Astrocyte (in vitro differentiated cells and primary cell): ENCODE data around the gene HTR1D. TPM values are rescaled to one million over a fixed set of nuclear protein-coding genes. Genes with fewer than 3 reads are reported as not detected.
A peak's percentile ranks its signal among the peaks of the same experiment; 100 is the strongest.

Source experiments
- DNase-seq: peaks from one replicate; pipeline ENCODE4 v3.0.0-alpha.2; 2010; ENCODE audit warnings: low read depth
- FAIRE-seq: peaks from 2 replicates; lab custom pipeline; 2011; peaks lifted over from hg19 to GRCh38; lab: Jason Lieb, UNC
- H2AFZ ChIP-seq: 2 replicates; pipeline ENCODE4 v1.6.0; 2012; ENCODE audit warnings: low read depth, low read length, inconsistent platforms
- H3K27ac ChIP-seq: 2 replicates; pipeline ENCODE4 v1.5.1; 2011; ENCODE audit warnings: low read depth, low read length, inconsistent platforms
- H3K27me3 ChIP-seq: 2 replicates; pipeline ENCODE4 v1.6.0; 2011; ENCODE audit warnings: low read length, inconsistent platforms; ENCODE audit not compliant: insufficient read depth
- H3K36me3 ChIP-seq: 2 replicates; pipeline ENCODE4 v1.5.1; 2011; ENCODE audit warnings: low read length, inconsistent platforms; ENCODE audit not compliant: insufficient read depth
- H3K4me1 ChIP-seq: 2 replicates; pipeline ENCODE4 v1.5.1; 2011; ENCODE audit warnings: low read length, inconsistent platforms; ENCODE audit not compliant: insufficient read depth
- H3K4me2 ChIP-seq: 2 replicates; pipeline ENCODE4 v1.6.0; 2012; ENCODE audit warnings: low read length, inconsistent platforms
- H3K4me3 ChIP-seq: 2 replicates; pipeline ENCODE4 v1.5.1; 2011; ENCODE audit warnings: low read depth, mild to moderate bottlenecking, low read length, inconsistent platforms; ENCODE audit not compliant: insufficient read depth
- H3K79me2 ChIP-seq: 2 replicates; pipeline ENCODE4 v1.6.0; 2012; ENCODE audit warnings: mild to moderate bottlenecking, low read length, inconsistent platforms; ENCODE audit not compliant: insufficient read depth
- H3K9ac ChIP-seq: 2 replicates; pipeline ENCODE4 v1.6.0; 2012; ENCODE audit warnings: mild to moderate bottlenecking, low read length, inconsistent platforms
- H3K9me3 ChIP-seq: 2 replicates; pipeline ENCODE4 v1.5.1; 2012; ENCODE audit warnings: low read depth, mild to moderate bottlenecking, low read length, inconsistent platforms; ENCODE audit not compliant: insufficient read depth
- H4K20me1 ChIP-seq: 2 replicates; pipeline ENCODE4 v1.6.0; 2012; ENCODE audit warnings: low read length, inconsistent platforms; ENCODE audit not compliant: insufficient read depth
- H3K27ac Mint-ChIP-seq: one replicate; pipeline ENCODE4 v1.8.0; 2021; ENCODE audit warnings: mild to moderate bottlenecking, mixed read lengths; ENCODE audit not compliant: unreplicated experiment
- H3K27me3 Mint-ChIP-seq: one replicate; pipeline ENCODE4 v1.8.0; 2021; ENCODE audit warnings: low read depth, mixed read lengths; ENCODE audit not compliant: unreplicated experiment
- H3K36me3 Mint-ChIP-seq: one replicate; pipeline ENCODE4 v1.8.0; 2021; ENCODE audit warnings: low read depth, mixed read lengths; ENCODE audit not compliant: unreplicated experiment
- H3K4me1 Mint-ChIP-seq: one replicate; pipeline ENCODE4 v1.8.0; 2021; ENCODE audit warnings: low read depth, mixed read lengths; ENCODE audit not compliant: unreplicated experiment
- H3K4me3 Mint-ChIP-seq: one replicate; pipeline ENCODE4 v1.8.0; 2021; ENCODE audit warnings: mild to moderate bottlenecking, moderate library complexity, mixed read lengths; ENCODE audit not compliant: unreplicated experiment
- H3K9me3 Mint-ChIP-seq: one replicate; pipeline ENCODE4 v1.8.0; 2021; ENCODE audit warnings: mild to moderate bottlenecking, mixed read lengths; ENCODE audit not compliant: unreplicated experiment
- EZH2 ChIP-seq: IDR thresholded peaks from 2 replicates; pipeline ENCODE4 v1.6.1; 2012; ENCODE audit warnings: mild to moderate bottlenecking, low read length, inconsistent platforms; ENCODE audit not compliant: insufficient read depth
- total RNA-seq: library from RNA; stranded (reverse); gene quantifications from 2 replicates; pipeline ENCODE4 v1.2.1, GENCODE V29; 2021
- TF ChIP-seq, protein P1 (sequence below): IDR thresholded peaks from 2 replicates; pipeline ENCODE4 v1.5.1; 2011; ENCODE audit warnings: low read depth, mild to moderate bottlenecking, inconsistent platforms, low read length, moderate library complexity; ENCODE audit not compliant: insufficient read depth

Gene HTR1D
- total RNA-seq, 1 donor from 2014 or later = 3.3 TPM

DNA sequence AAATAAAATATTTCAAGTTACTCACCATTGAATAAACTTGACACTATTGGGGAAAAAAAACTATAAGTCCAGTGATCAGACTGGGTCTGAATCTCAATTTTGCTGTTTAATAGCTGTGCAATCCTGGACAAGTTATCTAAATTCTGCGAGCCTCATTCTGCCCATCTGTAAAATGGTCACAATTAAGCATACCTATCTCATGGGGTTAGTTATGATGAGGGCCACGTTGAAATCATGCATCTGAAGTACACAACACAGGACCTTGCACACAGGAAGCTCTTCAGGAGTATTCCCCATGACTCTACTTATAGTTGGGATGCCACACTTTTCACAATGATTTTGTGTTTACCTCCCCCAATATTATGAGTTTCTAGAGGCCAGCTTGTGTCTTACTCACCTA, 3.8 kb upstream of the HTR1D start:
- Histone ChIP-seq H3K27ac (no peak overlapping the region), H3K4me3 (no peak overlapping the region), H3K27me3 (peaks cover 22% of the 10 kb centered on the region), H3K9me3 (no peaks in the 10 kb centered on the region), H3K36me3 (no peaks in the 10 kb centered on the region), H2AFZ (no peak overlapping the region), H3K79me2 (no peaks in the 10 kb centered on the region), H4K20me1 (no peaks in the 10 kb centered on the region), H3K4me2 (no peak overlapping the region), H3K9ac (no peak overlapping the region), H3K4me1 (peaks cover 13% of the 10 kb centered on the region)
- H3K9me3 Mint-ChIP-seq = peaks cover 6% of the 10 kb centered on the region
- peaks cover 16% of the 10 kb centered on the region for H3K4me1 Mint-ChIP-seq
- H3K27me3 Mint-ChIP-seq = peaks cover 31% of the 10 kb centered on the region
- no peak for DNase-seq
- TF ChIP-seq, protein P1, sequence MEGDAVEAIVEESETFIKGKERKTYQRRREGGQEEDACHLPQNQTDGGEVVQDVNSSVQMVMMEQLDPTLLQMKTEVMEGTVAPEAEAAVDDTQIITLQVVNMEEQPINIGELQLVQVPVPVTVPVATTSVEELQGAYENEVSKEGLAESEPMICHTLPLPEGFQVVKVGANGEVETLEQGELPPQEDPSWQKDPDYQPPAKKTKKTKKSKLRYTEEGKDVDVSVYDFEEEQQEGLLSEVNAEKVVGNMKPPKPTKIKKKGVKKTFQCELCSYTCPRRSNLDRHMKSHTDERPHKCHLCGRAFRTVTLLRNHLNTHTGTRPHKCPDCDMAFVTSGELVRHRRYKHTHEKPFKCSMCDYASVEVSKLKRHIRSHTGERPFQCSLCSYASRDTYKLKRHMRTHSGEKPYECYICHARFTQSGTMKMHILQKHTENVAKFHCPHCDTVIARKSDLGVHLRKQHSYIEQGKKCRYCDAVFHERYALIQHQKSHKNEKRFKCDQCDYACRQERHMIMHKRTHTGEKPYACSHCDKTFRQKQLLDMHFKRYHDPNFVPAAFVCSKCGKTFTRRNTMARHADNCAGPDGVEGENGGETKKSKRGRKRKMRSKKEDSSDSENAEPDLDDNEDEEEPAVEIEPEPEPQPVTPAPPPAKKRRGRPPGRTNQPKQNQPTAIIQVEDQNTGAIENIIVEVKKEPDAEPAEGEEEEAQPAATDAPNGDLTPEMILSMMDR = no peak
- TF ChIP-seq EZH2 = no peak
- H3K4me3 Mint-ChIP-seq = no peak overlapping the region
- H3K36me3 Mint-ChIP-seq = peaks cover 6% of the 10 kb centered on the region
- no peak for FAIRE-seq
- no peak overlapping the region for H3K27ac Mint-ChIP-seq

DNA sequence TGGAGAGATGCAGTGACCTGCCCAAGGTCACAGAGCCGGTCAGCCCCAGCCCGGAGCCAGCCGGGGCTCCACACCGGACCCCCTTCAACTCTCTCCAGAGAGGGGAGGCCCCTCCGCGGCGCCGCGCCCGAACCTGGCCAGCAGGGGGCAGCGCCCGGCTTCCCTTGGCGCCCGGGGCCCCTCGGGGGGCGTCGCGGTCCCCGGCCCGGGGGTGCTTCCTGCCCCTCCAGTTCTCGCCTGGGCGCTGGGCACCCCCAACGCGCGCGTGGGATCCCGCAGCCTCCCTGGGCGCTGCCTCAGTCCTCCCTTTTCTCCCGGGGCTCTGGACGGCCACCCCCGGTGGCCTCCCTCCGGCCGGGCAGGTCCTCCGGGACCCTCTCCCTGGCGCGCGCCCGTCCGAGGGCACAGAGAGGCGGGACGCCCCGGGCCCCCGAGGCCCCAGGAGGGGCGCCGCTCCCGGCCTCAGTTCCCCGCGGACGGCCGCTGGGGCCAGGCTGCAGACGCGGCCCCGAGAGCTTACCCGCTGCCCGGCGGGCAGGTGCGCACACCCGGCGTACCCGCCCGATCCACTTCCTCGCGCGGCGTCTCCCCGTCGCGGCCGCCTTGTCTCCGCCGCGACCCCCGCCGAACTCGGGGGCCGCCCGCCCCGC, 406 bp downstream of the HTR1D start:
- peaks cover 6% of the 10 kb centered on the region for H3K9me3 Mint-ChIP-seq
- H3K9me3 ChIP-seq = no peaks in the 10 kb centered on the region
- H3K4me3 Mint-ChIP-seq = peak overlapping the region; percentile 67
- H3K4me1 Mint-ChIP-seq = peaks cover 12% of the 10 kb centered on the region
- H3K27me3 ChIP-seq = peaks cover 28% of the 10 kb centered on the region
- no peak overlapping the region for H3K9ac ChIP-seq
- no peaks in the 10 kb centered on the region for H4K20me1 ChIP-seq
- H3K4me1 ChIP-seq = peaks cover 5% of the 10 kb centered on the region
- H3K36me3 ChIP-seq = no peaks in the 10 kb centered on the region
- peaks cover 40% of the 10 kb centered on the region for H3K27me3 Mint-ChIP-seq
- no peaks in the 10 kb centered on the region for H3K79me2 ChIP-seq
- TF ChIP-seq, protein P1 = peak; percentile 20
- no peak for TF ChIP-seq EZH2
- H3K36me3 Mint-ChIP-seq = peaks cover 6% of the 10 kb centered on the region
- peak overlapping the region; percentile 52 for H2AFZ ChIP-seq
- FAIRE-seq = no peak
- H3K4me2 ChIP-seq = peak overlapping the region; percentile 79
- H3K4me3 ChIP-seq = peak overlapping the region; percentile 28
- no peak overlapping the region for H3K27ac Mint-ChIP-seq
- DNase-seq = no peak
- H3K27ac ChIP-seq = no peak overlapping the region

DNA sequence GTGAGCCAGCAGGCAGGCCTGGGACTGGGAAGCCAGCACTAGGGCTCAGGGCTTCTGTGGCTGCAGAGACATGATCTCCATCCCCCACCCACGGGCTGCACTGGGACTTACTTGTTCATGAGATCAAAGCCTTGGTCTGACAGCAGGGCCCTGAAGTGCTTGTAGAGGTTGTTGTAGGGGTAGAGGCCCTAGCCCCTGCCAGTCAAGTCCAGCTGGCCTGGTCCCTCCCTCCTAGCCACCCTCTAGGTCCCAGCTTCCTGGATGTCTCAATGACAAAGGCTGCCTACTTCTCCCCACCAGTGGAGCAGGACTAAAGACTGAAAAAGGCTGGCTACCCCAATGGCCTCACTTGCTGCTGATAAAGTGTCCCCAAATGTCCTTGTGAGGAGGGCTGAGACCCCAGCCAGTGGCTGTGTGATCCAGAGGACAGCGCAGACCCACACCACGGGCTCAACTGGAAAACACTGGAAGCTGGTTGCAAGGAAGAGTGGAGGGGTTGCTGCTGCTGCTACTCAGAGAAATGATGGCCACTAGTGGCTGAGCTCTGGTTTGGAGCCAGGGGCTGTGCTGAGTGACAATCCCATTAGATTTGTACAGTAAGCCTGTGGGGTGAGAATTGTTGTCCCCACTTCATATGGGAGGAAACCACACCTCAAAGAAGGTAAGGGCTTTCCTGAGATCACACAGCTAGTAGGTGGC, 1.4 kb downstream of the HTR1D start:
- peaks cover 47% of the 10 kb centered on the region for H3K27me3 Mint-ChIP-seq
- Histone ChIP-seq H3K27me3 (peaks cover 25% of the 10 kb centered on the region), H3K4me3 (no peak overlapping the region), H3K27ac (no peak overlapping the region), H4K20me1 (no peaks in the 10 kb centered on the region), H3K4me2 (no peak overlapping the region), H3K36me3 (no peaks in the 10 kb centered on the region), H3K4me1 (peaks cover 5% of the 10 kb centered on the region), H3K9me3 (no peaks in the 10 kb centered on the region), H2AFZ (no peak overlapping the region), H3K79me2 (no peaks in the 10 kb centered on the region), H3K9ac (no peak overlapping the region)
- peaks cover 6% of the 10 kb centered on the region for H3K9me3 Mint-ChIP-seq
- peak overlapping the region; percentile 67 for H3K4me3 Mint-ChIP-seq
- TF ChIP-seq, protein P1 = no peak
- no peak for TF ChIP-seq EZH2
- H3K4me1 Mint-ChIP-seq = peaks cover 5% of the 10 kb centered on the region
- peaks cover 6% of the 10 kb centered on the region for H3K36me3 Mint-ChIP-seq
- no peak for FAIRE-seq
- H3K27ac Mint-ChIP-seq = no peak overlapping the region
- no peak for DNase-seq
